ENCODE measurements around the gene UBR7.

DNA sequence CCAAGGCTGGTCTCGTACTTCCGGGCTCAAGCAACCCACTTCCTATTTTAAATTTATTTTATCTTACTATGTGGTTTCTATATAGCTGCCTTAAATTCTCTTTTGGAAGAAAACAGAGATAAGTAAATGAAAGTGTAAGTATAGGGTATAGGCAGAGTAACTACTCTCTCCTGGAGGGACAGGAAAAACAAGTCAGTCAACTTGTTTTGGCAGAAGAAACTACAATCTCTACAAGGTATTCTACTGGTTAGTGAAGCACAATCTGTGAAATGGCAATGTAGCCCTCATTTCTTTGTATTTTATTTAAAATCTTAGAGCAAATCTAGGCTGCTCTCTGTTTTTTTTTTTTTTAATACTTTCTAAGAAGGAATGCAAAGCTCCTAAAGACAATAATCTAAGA is 55.4 kb downstream of the UBR7 start:
- TF ChIP-seq ESRRA (CRISPR knock-in tag; IDR thresholded peaks at IDR 0.05; ENCODE audit: borderline replicate concordance), result no peak
- TF ChIP-seq MAX (CRISPR knock-in tag; IDR thresholded peaks at IDR 0.05), result no peak
- TF ChIP-seq, protein P1, sequence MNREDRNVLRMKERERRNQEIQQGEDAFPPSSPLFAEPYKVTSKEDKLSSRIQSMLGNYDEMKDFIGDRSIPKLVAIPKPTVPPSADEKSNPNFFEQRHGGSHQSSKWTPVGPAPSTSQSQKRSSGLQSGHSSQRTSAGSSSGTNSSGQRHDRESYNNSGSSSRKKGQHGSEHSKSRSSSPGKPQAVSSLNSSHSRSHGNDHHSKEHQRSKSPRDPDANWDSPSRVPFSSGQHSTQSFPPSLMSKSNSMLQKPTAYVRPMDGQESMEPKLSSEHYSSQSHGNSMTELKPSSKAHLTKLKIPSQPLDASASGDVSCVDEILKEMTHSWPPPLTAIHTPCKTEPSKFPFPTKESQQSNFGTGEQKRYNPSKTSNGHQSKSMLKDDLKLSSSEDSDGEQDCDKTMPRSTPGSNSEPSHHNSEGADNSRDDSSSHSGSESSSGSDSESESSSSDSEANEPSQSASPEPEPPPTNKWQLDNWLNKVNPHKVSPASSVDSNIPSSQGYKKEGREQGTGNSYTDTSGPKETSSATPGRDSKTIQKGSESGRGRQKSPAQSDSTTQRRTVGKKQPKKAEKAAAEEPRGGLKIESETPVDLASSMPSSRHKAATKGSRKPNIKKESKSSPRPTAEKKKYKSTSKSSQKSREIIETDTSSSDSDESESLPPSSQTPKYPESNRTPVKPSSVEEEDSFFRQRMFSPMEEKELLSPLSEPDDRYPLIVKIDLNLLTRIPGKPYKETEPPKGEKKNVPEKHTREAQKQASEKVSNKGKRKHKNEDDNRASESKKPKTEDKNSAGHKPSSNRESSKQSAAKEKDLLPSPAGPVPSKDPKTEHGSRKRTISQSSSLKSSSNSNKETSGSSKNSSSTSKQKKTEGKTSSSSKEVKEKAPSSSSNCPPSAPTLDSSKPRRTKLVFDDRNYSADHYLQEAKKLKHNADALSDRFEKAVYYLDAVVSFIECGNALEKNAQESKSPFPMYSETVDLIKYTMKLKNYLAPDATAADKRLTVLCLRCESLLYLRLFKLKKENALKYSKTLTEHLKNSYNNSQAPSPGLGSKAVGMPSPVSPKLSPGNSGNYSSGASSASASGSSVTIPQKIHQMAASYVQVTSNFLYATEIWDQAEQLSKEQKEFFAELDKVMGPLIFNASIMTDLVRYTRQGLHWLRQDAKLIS (CRISPR knock-in tag; IDR thresholded peaks at IDR 0.05; ENCODE audit: borderline replicate concordance), result no peak
